GM19239 (cell line): ENCODE measurements around the gene ZNF628.

Source experiments
- DNase-seq: peaks from one replicate; pipeline ENCODE4 v3.0.0; 2011; ENCODE audit warnings: low spot score; ENCODE audit not compliant: insufficient read length
- FAIRE-seq: peaks from 2 replicates; lab custom pipeline; 2011; peaks lifted over from hg19 to GRCh38; lab: Jason Lieb, UNC

Gene ZNF628

GRCh38 chr19:55464039-55464661 is 12.3 kb upstream of the ZNF628 start:
- no peak for FAIRE-seq

GRCh38 chr19:55464662-55465054 is 11.8 kb upstream of the ZNF628 start, which contains the start of gene C19orf85:
Gene C19orf85 (minus strand): TSS chr19:55464751. CDS start chr19:55464554, 197 bp downstream.
- FAIRE-seq (no peak), DNase-seq (no peak)

More at GRCh38 chr19:55464039-55464661, 12.3 kb upstream of the ZNF628 start:
- no peak for DNase-seq

- no peak for DNase-seq
- FAIRE-seq, result no peak
Measured at GRCh38 chr19:55465460-55466240, 10.8 kb upstream of the ZNF628 start.

- FAIRE-seq, result no peak
- no peak for DNase-seq
Measured at GRCh38 chr19:55466241-55466614, 10.2 kb upstream of the ZNF628 start.

GRCh38 chr19:55467236-55468053 is 9.0 kb upstream of the ZNF628 start:
- FAIRE-seq, result peak; percentile 47
- peak; percentile 78 for DNase-seq

- no peak for DNase-seq
Measured at GRCh38 chr19:55468054-55468393, 8.4 kb upstream of the ZNF628 start.

GRCh38 chr19:55471266-55471665 is 5.2 kb upstream of the ZNF628 start:
- FAIRE-seq, result no peak
- no peak for DNase-seq

More at GRCh38 chr19:55468054-55468393, 8.4 kb upstream of the ZNF628 start:
- FAIRE-seq, result no peak

- no peak for DNase-seq
- FAIRE-seq, result no peak
Measured at GRCh38 chr19:55472463-55472862, 4.0 kb upstream of the ZNF628 start.

GRCh38 chr19:55473225-55474012 is 3.0 kb upstream of the ZNF628 start:
- FAIRE-seq (no peak), DNase-seq (no peak)

GRCh38 chr19:55474269-55475265 is 1.9 kb upstream of the ZNF628 start:
- FAIRE-seq (no peak), DNase-seq (no peak)

- no peak for DNase-seq
- no peak for FAIRE-seq
Measured at GRCh38 chr19:55477905-55478304, 1.5 kb downstream of the ZNF628 start.

GRCh38 chr19:55478364-55478763 is 1.9 kb downstream of the ZNF628 start:
- DNase-seq (no peak), FAIRE-seq (no peak)

- DNase-seq, result no peak
- FAIRE-seq, result no peak
Measured at GRCh38 chr19:55479045-55479444, 2.6 kb downstream of the ZNF628 start.

- no peak for FAIRE-seq
- DNase-seq, result no peak
Measured at GRCh38 chr19:55479451-55480230, 3.2 kb downstream of the ZNF628 start.

- DNase-seq, result no peak
- FAIRE-seq, result no peak
Measured at GRCh38 chr19:55481148-55481793, 4.9 kb downstream of the ZNF628 start.

- DNase-seq (no peak), FAIRE-seq (no peak)
Measured at GRCh38 chr19:55481794-55482155, 5.4 kb downstream of the ZNF628 start.

GRCh38 chr19:55482156-55482961 is 5.9 kb downstream of the ZNF628 start:
- FAIRE-seq (no peak), DNase-seq (no peak)
